Fibroblast of villous mesenchyme (primary cell): ENCODE results near the gene RBPMS2. TPM values are rescaled to one million over a fixed set of nuclear protein-coding genes. Genes with fewer than 3 reads are reported as not detected.
A peak's percentile ranks its signal among the peaks of the same experiment; 100 is the strongest.

Experiments
- DNase-seq: peaks from one replicate; pipeline ENCODE4 v3.0.0-alpha.2; 2010; ENCODE audit warnings: low read depth
- H3K4me3 ChIP-seq: 2 replicates; pipeline ENCODE4 v1.5.1; 2011; ENCODE audit warnings: low read depth, mild to moderate bottlenecking, low read length
- CTCF ChIP-seq: IDR thresholded peaks from 2 replicates; pipeline ENCODE4 v1.5.1; 2012; ENCODE audit warnings: low read depth, mild to moderate bottlenecking, low read length; ENCODE audit not compliant: insufficient read depth
- total RNA-seq: library from RNA; depleted of rRNA; stranded (reverse); fragments of >200 nt; gene quantifications from 2 replicates; pipeline ENCODE4 v1.2.3, GENCODE V29; 2012

The RBPMS2 gene
- total RNA-seq, 1 donor = not detected

DNA sequence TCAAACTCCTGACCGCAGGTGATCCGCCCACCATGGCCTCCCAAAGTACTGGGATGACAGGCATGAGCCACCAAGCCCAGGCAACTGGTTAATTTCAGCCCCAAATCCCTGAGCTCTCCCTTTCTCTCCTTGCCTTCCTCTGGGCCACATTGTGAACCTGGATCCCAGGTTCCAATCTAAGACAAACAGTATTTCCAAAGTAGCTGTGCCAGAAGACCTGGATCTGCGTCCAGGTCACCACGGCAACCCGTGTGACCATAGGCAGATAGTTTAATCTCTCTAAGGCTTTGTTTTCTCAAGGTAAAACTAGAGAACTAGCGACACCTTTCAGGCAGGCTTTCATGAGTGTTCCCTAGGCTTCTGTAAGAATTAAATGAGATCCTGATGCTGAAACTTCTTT, 5.9 kb upstream of the RBPMS2 start:
- TF ChIP-seq CTCF = no peak
- no peak overlapping the region for H3K4me3 ChIP-seq
- no peak for DNase-seq

DNA sequence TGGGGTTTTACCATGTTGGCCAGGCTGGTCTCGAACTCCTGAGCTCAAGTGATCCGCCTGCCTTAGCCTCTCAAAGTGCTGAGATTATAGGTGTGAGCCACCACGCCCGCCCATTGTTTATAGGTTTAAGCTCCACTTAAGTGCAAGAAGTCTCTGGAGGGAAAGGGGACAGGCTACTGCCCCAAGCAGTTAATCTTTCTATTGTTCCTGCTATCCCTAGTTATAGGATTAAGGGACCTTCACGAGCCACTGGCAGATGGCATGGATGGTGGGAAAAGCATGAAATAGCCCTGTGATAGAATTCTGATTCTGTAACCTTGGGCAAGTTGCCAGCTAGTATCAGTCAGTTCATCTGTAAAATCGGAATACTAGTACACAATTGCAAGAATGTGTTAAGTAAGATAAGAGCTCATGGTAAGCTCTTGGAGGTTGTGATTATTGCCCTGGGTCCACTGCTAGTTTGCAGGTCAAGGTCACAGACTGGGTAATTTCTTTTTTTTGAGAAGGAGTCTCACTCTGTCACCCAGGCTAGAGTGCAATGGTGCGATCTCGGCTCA, 5.3 kb upstream of the RBPMS2 start:
- H3K4me3 ChIP-seq = no peak overlapping the region
- DNase-seq = no peak
- TF ChIP-seq CTCF = no peak

GRCh38 chr15:64779630-64780029, 4.2 kb upstream of the RBPMS2 start:
- DNase-seq = no peak

DNA sequence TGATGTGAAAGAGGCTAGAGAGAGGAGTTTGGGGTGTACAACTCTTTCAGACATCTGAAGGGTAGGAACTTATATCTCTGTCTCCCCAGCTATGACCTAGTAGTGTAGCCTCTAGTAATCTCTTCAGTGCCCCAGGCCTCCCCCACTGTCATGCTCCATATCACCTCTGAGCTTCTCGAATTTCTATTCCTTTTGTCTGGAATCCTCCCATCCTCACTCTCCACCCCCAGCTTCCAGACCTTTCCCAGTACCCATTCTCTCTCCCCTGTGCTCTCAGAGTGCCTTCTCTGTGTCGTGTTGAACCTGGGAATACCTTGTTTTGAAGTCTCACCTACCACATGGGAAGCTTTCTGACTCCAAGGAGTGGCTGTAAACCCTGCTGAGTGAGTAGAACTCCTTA, 3.6 kb upstream of the RBPMS2 start:
- no peak for TF ChIP-seq CTCF
- no peak overlapping the region for H3K4me3 ChIP-seq
- no peak for DNase-seq

More at GRCh38 chr15:64779630-64780029, 4.2 kb upstream of the RBPMS2 start:
- H3K4me3 ChIP-seq = no peak overlapping the region
- TF ChIP-seq CTCF = no peak

GRCh38 chr15:64776402-64776786, 1.0 kb upstream of the RBPMS2 start:
- peak overlapping the region; percentile 62 for H3K4me3 ChIP-seq
- no peak for DNase-seq
- TF ChIP-seq CTCF = no peak

DNA sequence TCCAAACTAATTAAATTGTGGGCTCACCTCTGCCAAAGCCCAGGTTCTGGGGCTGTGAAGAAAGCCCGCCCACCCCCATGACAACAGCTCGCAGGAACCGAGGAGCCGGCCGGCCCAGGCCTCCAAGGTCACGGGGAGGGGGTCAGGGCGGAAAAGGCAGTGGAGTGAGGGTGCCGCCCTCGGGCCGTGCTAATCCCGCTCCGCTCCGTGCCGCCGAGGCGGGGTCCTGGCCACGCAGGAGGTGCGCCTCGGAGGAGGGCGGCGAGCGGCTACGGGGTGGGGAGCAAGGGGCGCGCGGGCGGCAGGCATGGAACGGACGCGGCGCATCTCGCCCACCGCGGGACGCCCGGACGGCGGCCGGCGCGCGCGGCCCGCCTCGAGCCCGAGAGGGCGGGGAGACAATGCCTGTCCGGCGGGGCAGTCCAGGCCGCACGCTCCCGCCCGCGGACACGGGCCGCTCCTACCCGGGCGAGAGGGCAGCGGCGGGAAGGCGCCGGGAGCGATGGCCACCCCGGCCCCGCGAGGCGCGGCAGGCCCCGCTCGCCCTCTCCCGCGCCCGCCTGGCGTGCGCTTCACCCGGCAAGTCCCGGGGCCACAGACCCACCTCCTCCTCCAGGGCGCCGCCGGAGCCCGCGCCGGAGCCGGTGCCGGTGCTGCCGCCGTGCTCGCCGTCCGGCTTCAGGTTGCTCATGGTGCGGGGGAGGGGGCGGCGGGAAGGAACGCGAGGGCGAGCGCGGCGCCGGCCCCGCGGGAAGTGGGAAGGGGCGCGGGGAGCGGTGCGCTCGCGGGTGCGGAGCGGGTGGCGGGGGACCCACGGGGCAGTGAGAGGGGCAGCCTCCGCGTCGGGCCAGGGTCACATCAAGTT, 528 bp downstream of the RBPMS2 start:
- peak; percentile 11 for DNase-seq
- H3K4me3 ChIP-seq = peak overlapping the region; percentile 62
- TF ChIP-seq CTCF = no peak
